ENCODE results near the gene SLX9. TPM values are rescaled to one million over a fixed set of nuclear protein-coding genes. Genes with fewer than 3 reads are reported as not detected.

SLX9 gene
- 41.8 to 62.3 TPM (median 55.7 TPM) in 5 replicates for total RNA-seq (2022; extraction: Qiagen RNA extraction; ENCODE audit: low read depth)

GRCh38 chr21:44939532-44940115 is at the start of gene SLX9:
SLX9 (plus strand) TSS chr21:44940029; CDS start chr21:44940058, 29 bp downstream.

GRCh38 chr21:44920694-44921604 is 18.9 kb upstream of the SLX9 start, which contains the start of gene ITGB2:
ITGB2 (minus strand) TSS chr21:44920899; CDS start chr21:44910782, 10,117 bp downstream.

Other genes with a start within 250 kb of the SLX9 start
- gene KRTAP10-12, start 242.9 kb upstream of the SLX9 start, total RNA-seq (2022; extraction: Qiagen RNA extraction; ENCODE audit: low read depth), result not detected in 5 replicates
- gene TSPEAR, start 228.5 kb upstream of the SLX9 start, total RNA-seq (2022; extraction: Qiagen RNA extraction; ENCODE audit: low read depth), result not detected in 5 replicates
- 27.9 to 39.8 TPM (median 35.6 TPM) in 5 replicates for gene UBE2G2, start 138.2 kb upstream of the SLX9 start, total RNA-seq (2022; extraction: Qiagen RNA extraction; ENCODE audit: low read depth)
- gene SUMO3, start 122.0 kb upstream of the SLX9 start, total RNA-seq (2022; extraction: Qiagen RNA extraction; ENCODE audit: low read depth), result 56.4 to 70.2 TPM (median 69.8 TPM) in 5 replicates
- 91.3 to 104 TPM (median 100 TPM) in 5 replicates for gene PTTG1IP, start 66.3 kb upstream of the SLX9 start, total RNA-seq (2022; extraction: Qiagen RNA extraction; ENCODE audit: low read depth)
- gene ITGB2, start 19.1 kb upstream of the SLX9 start, total RNA-seq (2022; extraction: Qiagen RNA extraction; ENCODE audit: low read depth), result 0.50 to 1.0 TPM (median 0.66 TPM) in 5 replicates
- gene ADARB1, start 134.6 kb downstream of the SLX9 start, total RNA-seq (2022; extraction: Qiagen RNA extraction; ENCODE audit: low read depth), result 5.2 to 8.9 TPM (median 6.1 TPM) in 5 replicates